ENCODE data around the gene PDXK. TPM values are rescaled to one million over a fixed set of nuclear protein-coding genes. Genes with fewer than 3 reads are reported as not detected.

The PDXK gene
- polyA plus RNA-seq (2013, experiment 1 of 2), result 29.4 TPM
- polyA plus RNA-seq (2013, experiment 2 of 2), result 26.2 TPM

DNA sequence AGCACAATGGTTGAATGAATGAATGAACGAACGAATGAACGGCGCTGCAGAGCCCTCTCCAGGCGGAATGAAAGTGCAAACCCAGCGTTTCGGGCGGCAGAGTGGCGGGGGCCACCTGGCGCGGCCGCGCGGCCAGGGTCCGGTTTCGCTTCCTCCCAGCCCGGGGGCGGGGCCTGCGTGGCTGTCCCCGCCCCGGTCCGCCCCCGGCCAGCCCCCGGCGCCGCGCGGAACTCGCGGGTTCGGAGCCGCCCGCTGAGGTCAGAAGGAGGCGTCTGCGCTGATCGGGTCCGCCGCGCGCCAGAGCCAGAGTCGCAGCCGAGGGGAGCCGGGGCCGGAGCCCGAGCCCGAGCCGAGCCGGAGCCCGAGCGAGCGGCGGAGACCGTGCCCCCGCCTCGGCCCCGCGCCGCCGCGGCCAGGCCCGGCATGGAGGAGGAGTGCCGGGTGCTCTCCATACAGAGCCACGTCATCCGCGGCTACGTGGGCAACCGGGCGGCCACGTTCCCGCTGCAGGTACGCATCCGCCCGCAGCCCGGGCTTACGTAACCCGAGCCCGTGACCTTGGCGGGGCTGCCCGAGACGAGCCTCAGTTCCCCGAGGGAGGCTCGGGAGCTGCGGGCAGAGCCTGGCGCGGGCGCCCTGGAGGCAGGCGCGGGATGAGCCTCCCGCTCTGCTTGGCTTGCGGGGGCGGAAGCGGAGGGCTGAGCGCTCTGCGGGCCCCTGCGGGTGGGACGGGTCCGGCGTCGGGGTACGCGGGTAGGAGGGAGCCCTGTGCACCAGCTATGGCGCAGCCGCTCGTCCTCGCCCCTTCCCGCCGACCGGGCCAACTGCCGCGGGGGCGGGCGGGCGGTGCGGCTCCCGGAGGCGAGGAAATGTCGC is at the start of gene PDXK:
Gene PDXK, plus strand, starts transcription at position 258 of the 876 bp plus-strand sequence. Its CDS starts 166 bp downstream, at position 424.
- peak within 1 kb of the TSS; percentile 96 for H4K8ac ChIP-seq (ENCODE audit: low read depth, low read length)
- peak within 1 kb of the TSS; percentile 99 for H3K14ac ChIP-seq (ENCODE audit: low read length)
- peak within 1 kb of the TSS; percentile 98 for H3K23ac ChIP-seq (ENCODE audit: low read depth, low read length, poor library complexity)
- H3K9ac ChIP-seq (ENCODE audit: low read depth, low read length, poor library complexity), result peak within 1 kb of the TSS; percentile 99
- H2BK120ac ChIP-seq (ENCODE audit: low read depth, low read length), result no peak within 1 kb of the TSS
- peak within 1 kb of the TSS; percentile 99 for H2AFZ ChIP-seq (ENCODE audit: low read length)
- H3K27me3 ChIP-seq (ENCODE audit: control insufficient read depth in 3 of 3, insufficient read depth in 3 of 3, low read depth in 1 of 3, low read length in 3 of 3), result peaks cover 0 to 22% (median 3%) of the 10 kb centered on the region in 3 experiments
- H3K4me2 ChIP-seq (ENCODE audit: insufficient read depth, low read length, poor library complexity, severe bottlenecking), result peak within 1 kb of the TSS; percentile 97
- H4K91ac ChIP-seq (ENCODE audit: low read depth, low read length, poor library complexity), result peak within 1 kb of the TSS; percentile 64
- H3K27ac ChIP-seq (replicated peaks; ENCODE audit: low read length), result no peak within 1 kb of the TSS
- H2BK5ac ChIP-seq (ENCODE audit: low read length), result peak within 1 kb of the TSS; percentile 39
- peak within 1 kb of the TSS; percentile 73 for H2BK12ac ChIP-seq (ENCODE audit: low read length)
- H3K4ac ChIP-seq (ENCODE audit: low read length), result peak within 1 kb of the TSS; percentile 84
- peaks cover 0 to 13% of the 10 kb centered on the region in 2 donors for H3K36me3 ChIP-seq (replicated peaks in 1 of 2; ENCODE audit: control insufficient read depth in 2 of 2, insufficient read depth in 2 of 2, low read length in 2 of 2)
- H3K4me1 ChIP-seq (ENCODE audit: control insufficient read depth in 2 of 2, insufficient read depth in 1 of 2, low read depth in 1 of 2, low read length in 2 of 2), result peaks cover 6 to 12% of the 10 kb centered on the region in 2 donors
- H3K18ac ChIP-seq (ENCODE audit: low read length), result peak within 1 kb of the TSS; percentile 98
- peak within 1 kb of the TSS; percentile 96 for H2BK15ac ChIP-seq (ENCODE audit: low read length)
- DNase-seq (ENCODE audit: low spot score), result peak; percentile 83
- no CpG with 5 or more reads among the region's 117 CpGs for WGBS, 2 donors (ENCODE audit: extremely low coverage in 2 of 2, insufficient read length in 2 of 2, insufficient replicate concordance in 1 of 2)
- H3K9me3 ChIP-seq (replicated peaks in 1 of 2; ENCODE audit: control insufficient read depth in 2 of 2, insufficient read depth in 1 of 2, low read depth in 1 of 2, low read length in 2 of 2), result peaks cover 0 to 2% of the 10 kb centered on the region in 2 donors
- H2AK5ac ChIP-seq (ENCODE audit: low read depth, low read length), result peak within 1 kb of the TSS; percentile 97
- peaks cover 15% of the 10 kb centered on the region for H3K79me1 ChIP-seq (ENCODE audit: low read depth, low read length)
- H3K4me3 ChIP-seq (ENCODE audit: low read length in 2 of 2), result peak within 1 kb of the TSS; percentile 92 to 98

DNA sequence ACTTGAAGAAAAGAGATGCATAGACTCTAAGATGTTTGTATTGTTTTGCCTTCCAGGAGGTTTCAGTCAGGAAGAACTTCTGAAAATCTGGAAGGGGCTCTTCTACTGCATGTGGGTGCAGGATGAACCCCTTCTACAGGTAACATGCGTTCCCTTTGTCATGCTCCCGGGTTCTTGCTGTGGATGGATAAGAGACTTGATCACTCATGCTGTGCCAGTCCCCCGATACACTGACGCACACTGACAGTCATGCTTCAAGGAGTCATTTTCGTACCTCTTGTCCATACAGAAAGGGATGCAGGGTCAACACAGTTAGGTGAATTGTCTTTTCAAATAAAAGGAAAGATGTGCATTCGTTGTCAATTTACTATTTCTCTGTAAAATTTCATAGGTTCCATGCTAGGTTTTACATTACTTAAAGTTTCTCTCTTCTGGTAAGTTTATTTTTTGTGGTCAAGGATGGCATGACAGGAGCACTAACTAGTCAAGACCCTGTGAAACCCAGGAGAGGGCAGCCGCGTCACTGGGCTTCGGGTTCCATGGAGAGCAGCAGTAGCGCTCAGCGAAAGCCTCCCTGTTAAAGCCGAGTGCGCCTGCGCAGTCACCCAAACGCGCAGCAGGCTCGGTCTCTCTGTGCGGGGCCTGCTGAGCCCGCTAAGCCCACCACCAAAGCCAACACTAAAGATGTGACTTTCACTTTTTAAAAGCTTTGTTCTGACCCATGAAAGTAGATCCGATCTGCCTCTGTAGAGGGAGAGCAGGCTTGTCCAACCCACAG is 48.9 kb upstream of the PDXK start:
- Histone ChIP-seq H2BK12ac (ENCODE audit: low read length) (no peak overlapping the region), H3K18ac (ENCODE audit: low read length) (no peak overlapping the region), H3K36me3 (replicated peaks in 1 of 2; ENCODE audit: control insufficient read depth in 2 of 2, insufficient read depth in 2 of 2, low read length in 2 of 2) (peaks cover 27 to 85% of the 10 kb centered on the region in 2 donors), H3K14ac (ENCODE audit: low read length) (no peak overlapping the region), H2BK15ac (ENCODE audit: low read length) (no peak overlapping the region), H3K4ac (ENCODE audit: low read length) (no peak overlapping the region), H2BK5ac (ENCODE audit: low read length) (no peak overlapping the region), H3K4me2 (ENCODE audit: insufficient read depth, low read length, poor library complexity, severe bottlenecking) (no peak overlapping the region), H3K23ac (ENCODE audit: low read depth, low read length, poor library complexity) (no peak overlapping the region), H2AK5ac (ENCODE audit: low read depth, low read length) (no peak overlapping the region), H3K27ac (replicated peaks; ENCODE audit: low read length) (no peak overlapping the region), H3K9me3 (replicated peaks in 1 of 2; ENCODE audit: control insufficient read depth in 2 of 2, insufficient read depth in 1 of 2, low read depth in 1 of 2, low read length in 2 of 2) (peaks cover 0 to 9% of the 10 kb centered on the region in 2 donors), H3K27me3 (ENCODE audit: control insufficient read depth in 3 of 3, insufficient read depth in 3 of 3, low read depth in 1 of 3, low read length in 3 of 3) (no peaks in the 10 kb centered on the region), H2BK120ac (ENCODE audit: low read depth, low read length) (no peak overlapping the region), H3K79me1 (ENCODE audit: low read depth, low read length) (peaks cover 2% of the 10 kb centered on the region), H3K9ac (ENCODE audit: low read depth, low read length, poor library complexity) (no peak overlapping the region), H3K4me3 (ENCODE audit: low read length in 2 of 2) (no peak overlapping the region), H4K8ac (ENCODE audit: low read depth, low read length) (no peak overlapping the region), H3K4me1 (ENCODE audit: control insufficient read depth in 2 of 2, insufficient read depth in 1 of 2, low read depth in 1 of 2, low read length in 2 of 2) (no peaks in the 10 kb centered on the region), H4K91ac (ENCODE audit: low read depth, low read length, poor library complexity) (no peak overlapping the region), H2AFZ (ENCODE audit: low read length) (no peak overlapping the region)
- DNase-seq (ENCODE audit: low spot score), result no peak
- no CpG with 5 or more reads among the region's 20 CpGs for WGBS, 2 donors (ENCODE audit: extremely low coverage in 2 of 2, insufficient read length in 2 of 2, insufficient replicate concordance in 1 of 2)

GRCh38 chr21:43675871-43676270 is 43.1 kb upstream of the PDXK start:
- no peak overlapping the region for H4K91ac ChIP-seq (ENCODE audit: low read depth, low read length, poor library complexity)
- H3K4ac ChIP-seq (ENCODE audit: low read length), result no peak overlapping the region
- H3K27me3 ChIP-seq (ENCODE audit: control insufficient read depth in 3 of 3, insufficient read depth in 3 of 3, low read depth in 1 of 3, low read length in 3 of 3), result no peaks in the 10 kb centered on the region
- no peak overlapping the region for H2AK5ac ChIP-seq (ENCODE audit: low read depth, low read length)
- H3K79me1 ChIP-seq (ENCODE audit: low read depth, low read length), result no peaks in the 10 kb centered on the region
- H3K36me3 ChIP-seq (replicated peaks in 1 of 2; ENCODE audit: control insufficient read depth in 2 of 2, insufficient read depth in 2 of 2, low read length in 2 of 2), result peaks cover 30 to 96% of the 10 kb centered on the region in 2 donors
- DNase-seq (ENCODE audit: low spot score), result no peak
- H3K14ac ChIP-seq (ENCODE audit: low read length), result no peak overlapping the region
- no peak overlapping the region for H4K8ac ChIP-seq (ENCODE audit: low read depth, low read length)
- no peak overlapping the region for H3K4me3 ChIP-seq (ENCODE audit: low read length in 2 of 2)
- no peak overlapping the region for H2AFZ ChIP-seq (ENCODE audit: low read length)
- H3K23ac ChIP-seq (ENCODE audit: low read depth, low read length, poor library complexity), result no peak overlapping the region
- no peak overlapping the region for H2BK15ac ChIP-seq (ENCODE audit: low read length)
- H3K4me1 ChIP-seq (ENCODE audit: control insufficient read depth in 2 of 2, insufficient read depth in 1 of 2, low read depth in 1 of 2, low read length in 2 of 2), result no peaks in the 10 kb centered on the region
- no peaks in the 10 kb centered on the region for H3K9me3 ChIP-seq (replicated peaks in 1 of 2; ENCODE audit: control insufficient read depth in 2 of 2, insufficient read depth in 1 of 2, low read depth in 1 of 2, low read length in 2 of 2)
- no peak overlapping the region for H3K27ac ChIP-seq (replicated peaks; ENCODE audit: low read length)
- H2BK120ac ChIP-seq (ENCODE audit: low read depth, low read length), result no peak overlapping the region
- H2BK12ac ChIP-seq (ENCODE audit: low read length), result no peak overlapping the region
- no peak overlapping the region for H3K4me2 ChIP-seq (ENCODE audit: insufficient read depth, low read length, poor library complexity, severe bottlenecking)
- H3K9ac ChIP-seq (ENCODE audit: low read depth, low read length, poor library complexity), result no peak overlapping the region
- no peak overlapping the region for H3K18ac ChIP-seq (ENCODE audit: low read length)
- no CpG with 5 or more reads among the region's 3 CpGs for WGBS, 2 donors (ENCODE audit: extremely low coverage in 2 of 2, insufficient read length in 2 of 2, insufficient replicate concordance in 1 of 2)
- no peak overlapping the region for H2BK5ac ChIP-seq (ENCODE audit: low read length)

- H3K4ac ChIP-seq (ENCODE audit: low read length), result no peak overlapping the region
- H3K23ac ChIP-seq (ENCODE audit: low read depth, low read length, poor library complexity), result no peak overlapping the region
- no peak overlapping the region for H3K14ac ChIP-seq (ENCODE audit: low read length)
- no peak overlapping the region for H3K4me2 ChIP-seq (ENCODE audit: insufficient read depth, low read length, poor library complexity, severe bottlenecking)
- H3K36me3 ChIP-seq (replicated peaks in 1 of 2; ENCODE audit: control insufficient read depth in 2 of 2, insufficient read depth in 2 of 2, low read length in 2 of 2), result peaks cover 29 to 96% of the 10 kb centered on the region in 2 donors
- H2BK120ac ChIP-seq (ENCODE audit: low read depth, low read length), result no peak overlapping the region
- H2BK15ac ChIP-seq (ENCODE audit: low read length), result no peak overlapping the region
- no peak overlapping the region for H2BK12ac ChIP-seq (ENCODE audit: low read length)
- no peak overlapping the region for H3K9ac ChIP-seq (ENCODE audit: low read depth, low read length, poor library complexity)
- H3K4me3 ChIP-seq (ENCODE audit: low read length in 2 of 2), result no peak overlapping the region
- no peaks in the 10 kb centered on the region for H3K9me3 ChIP-seq (replicated peaks in 1 of 2; ENCODE audit: control insufficient read depth in 2 of 2, insufficient read depth in 1 of 2, low read depth in 1 of 2, low read length in 2 of 2)
- DNase-seq (ENCODE audit: low spot score), result no peak
- H4K8ac ChIP-seq (ENCODE audit: low read depth, low read length), result no peak overlapping the region
- no peak overlapping the region for H2BK5ac ChIP-seq (ENCODE audit: low read length)
- H3K4me1 ChIP-seq (ENCODE audit: control insufficient read depth in 2 of 2, insufficient read depth in 1 of 2, low read depth in 1 of 2, low read length in 2 of 2), result no peaks in the 10 kb centered on the region
- H2AK5ac ChIP-seq (ENCODE audit: low read depth, low read length), result no peak overlapping the region
- no peaks in the 10 kb centered on the region for H3K79me1 ChIP-seq (ENCODE audit: low read depth, low read length)
- H3K27ac ChIP-seq (replicated peaks; ENCODE audit: low read length), result no peak overlapping the region
- no peak overlapping the region for H3K18ac ChIP-seq (ENCODE audit: low read length)
- no peaks in the 10 kb centered on the region for H3K27me3 ChIP-seq (ENCODE audit: control insufficient read depth in 3 of 3, insufficient read depth in 3 of 3, low read depth in 1 of 3, low read length in 3 of 3)
- no peak overlapping the region for H2AFZ ChIP-seq (ENCODE audit: low read length)
- no peak overlapping the region for H4K91ac ChIP-seq (ENCODE audit: low read depth, low read length, poor library complexity)
- WGBS, 2 donors (ENCODE audit: extremely low coverage in 2 of 2, insufficient read length in 2 of 2, insufficient replicate concordance in 1 of 2), result no CpG with 5 or more reads among the region's 15 CpGs
Measured at GRCh38 chr21:43676391-43676790, 42.5 kb upstream of the PDXK start.
